IMR-90 (cell line): ENCODE results near the gene RRN3. TPM values are rescaled to one million over a fixed set of nuclear protein-coding genes. Genes with fewer than 3 reads are reported as not detected.
"Not testable (repeated sequence)": the region's sequence is repeated elsewhere in the genome, so short reads cannot be mapped to it uniquely, and the experiment has no call there.

Source experiments
- ATAC-seq: fragments of 200-7000 bp; cut with Tn5 transposase; 2 replicates; pipeline ENCODE4 v1.9.1; 2020; ENCODE audit warnings: low read depth, mild to moderate bottlenecking, moderate library complexity
- BruUV-seq: library from RNA; stranded (reverse); fragments of 400-500 nt; replicated peaks from 2 replicates; lab custom pipeline; 2021; lab: Mats Ljungman, UMichigan
- CTCF ChIA-PET: fragments of 300-600 bp; formaldehyde crosslinking; extraction: SDS; loops from one replicate; lab custom pipeline; 2021; ENCODE audit warnings: antibody characterized with exemption; lab: Yijun Ruan, JAX
- POLR2A ChIA-PET: fragments of 300-600 bp; sonication (Branson Sonifier 250); formaldehyde crosslinking; loops from one replicate; lab custom pipeline; 2022; ENCODE audit warnings: antibody characterized with exemption; ENCODE audit not compliant: unreplicated experiment; lab: Charles Lee
- DNase-seq: peaks from one replicate; pipeline ENCODE4 v3.0.0; 2013
- H2AFZ ChIP-seq: replicated peaks from 2 replicates; pipeline ENCODE3; 2013; ENCODE audit warnings: low read length, mild to moderate bottlenecking; ENCODE audit not compliant: poor library complexity
- H2AK5ac ChIP-seq: 2 replicates; pipeline ENCODE4 v1.6.1; 2013; ENCODE audit warnings: low read depth, low read length, inconsistent platforms
- H2AK9ac ChIP-seq: replicated peaks from 2 replicates; pipeline ENCODE3; 2013; ENCODE audit warnings: mild to moderate bottlenecking, low read depth, low read length, moderate library complexity; ENCODE audit not compliant: poor library complexity
- H2BK120ac ChIP-seq: 2 replicates; pipeline ENCODE4 v1.6.1; 2013; ENCODE audit warnings: low read depth, low read length, inconsistent platforms
- H2BK15ac ChIP-seq: 3 replicates; pipeline ENCODE4 v1.6.1; 2013; ENCODE audit warnings: low read depth, low read length, inconsistent platforms
- H2BK20ac ChIP-seq: 2 replicates; pipeline ENCODE4 v1.6.1; 2013; ENCODE audit warnings: low read depth, mild to moderate bottlenecking, inconsistent platforms, low read length, moderate library complexity
- H2BK5ac ChIP-seq: 2 replicates; pipeline ENCODE4 v1.6.1; 2013; ENCODE audit warnings: mild to moderate bottlenecking, low read depth, low read length, inconsistent platforms; ENCODE audit not compliant: poor library complexity, severe bottlenecking
- H3K14ac ChIP-seq: replicated peaks from 2 replicates; pipeline ENCODE4 v1.6.1; 2013; ENCODE audit warnings: low read depth, low read length, inconsistent platforms
- H3K18ac ChIP-seq: 2 replicates; pipeline ENCODE4 v1.6.1; 2013; ENCODE audit warnings: low read depth, low read length, control low read depth
- H3K23ac ChIP-seq: 2 replicates; pipeline ENCODE4 v1.6.1; 2013; ENCODE audit warnings: low read depth, low read length, inconsistent platforms
- H3K27ac ChIP-seq: 2 replicates; pipeline ENCODE4 v1.5.1; 2013; ENCODE audit warnings: mild to moderate bottlenecking, control low read depth, low read length; ENCODE audit not compliant: insufficient read depth
- H3K27me3 ChIP-seq: 2 replicates; pipeline ENCODE4 v1.6.1; 2013; ENCODE audit warnings: low read length; ENCODE audit not compliant: control insufficient read depth, insufficient read depth
- H3K36me3 ChIP-seq: 2 replicates; pipeline ENCODE4 v1.6.1; 2013; ENCODE audit warnings: low read length, mixed read lengths; ENCODE audit not compliant: control insufficient read depth, insufficient read depth
- H3K4ac ChIP-seq: 2 replicates; pipeline ENCODE4 v1.6.1; 2013; ENCODE audit warnings: low read depth, low read length, inconsistent platforms
- H3K4me1 ChIP-seq: 2 replicates; pipeline ENCODE4 v1.6.1; 2013; ENCODE audit warnings: low read length, mixed read lengths; ENCODE audit not compliant: control insufficient read depth, insufficient read depth
- H3K4me2 ChIP-seq: 2 replicates; pipeline ENCODE4 v1.6.1; 2013; ENCODE audit warnings: low read depth, mild to moderate bottlenecking, control low read depth, low read length, moderate library complexity
- H3K4me3 ChIP-seq: 2 replicates; pipeline ENCODE4 v1.5.1; 2013; ENCODE audit warnings: low read depth, mild to moderate bottlenecking, control low read depth, low read length, moderate library complexity; ENCODE audit not compliant: insufficient read depth
- H3K56ac ChIP-seq: 2 replicates; pipeline ENCODE4 v1.6.1; 2013; ENCODE audit warnings: low read length, inconsistent platforms; ENCODE audit not compliant: insufficient read depth; ENCODE audit errors: extremely low read depth
- H3K79me1 ChIP-seq, 2 experiments: 2 replicates each; pipeline ENCODE4 v1.6.1; 2013; ENCODE audit warnings: low read length in 2 of 2, inconsistent platforms in 1 of 2, low read depth in 1 of 2
- H3K9ac ChIP-seq: 2 replicates; pipeline ENCODE4 v1.6.1; 2013; ENCODE audit warnings: low read depth, low read length, control low read depth
- H3K9me1 ChIP-seq: 2 replicates; pipeline ENCODE4 v1.6.1; 2013; ENCODE audit warnings: low read length, inconsistent platforms; ENCODE audit not compliant: insufficient read depth
- H3K9me3 ChIP-seq: 2 replicates; pipeline ENCODE4 v1.6.1; 2013; ENCODE audit warnings: low read length; ENCODE audit not compliant: control insufficient read depth, insufficient read depth
- H4K20me1 ChIP-seq: 2 replicates; pipeline ENCODE4 v1.6.1; 2013; ENCODE audit warnings: low read length, inconsistent platforms; ENCODE audit not compliant: insufficient read depth
- H4K5ac ChIP-seq: 2 replicates; pipeline ENCODE4 v1.6.1; 2013; ENCODE audit warnings: mild to moderate bottlenecking, low read depth, low read length, control low read depth
- H4K8ac ChIP-seq, 2 experiments: 2 replicates each; pipeline ENCODE4 v1.6.1; 2013; ENCODE audit warnings: low read depth in 2 of 2, low read length in 2 of 2, control low read depth in 1 of 2, inconsistent platforms in 1 of 2
- H4K91ac ChIP-seq: 2 replicates; pipeline ENCODE4 v1.6.1; 2013; ENCODE audit warnings: low read depth, low read length, inconsistent platforms; ENCODE audit not compliant: insufficient read depth
- WGBS, 2 experiments: methylation state at CpG; one replicate each; pipeline versions ENCODE4 v1.1.5 to v1.1.7; 2013; ENCODE audit warnings: missing lambda C conversion rate in 2 of 2; ENCODE audit not compliant: insufficient read length in 1 of 2; ENCODE audit errors: extremely low coverage in 2 of 2; 5-methylcytosine and 5-hydroxymethylcytosine counted together
- dilution Hi-C: fragments of 300-500 bp; cut with HindIII; formaldehyde crosslinking; loops from one replicate; pipeline ENCODE4 v1.14.3; 2018; ENCODE audit warnings: low sequenced_read_pairs; ENCODE audit not compliant: unreplicated experiment
- in situ Hi-C: fragments of 300-500 bp; cut with MboI; formaldehyde crosslinking; loops from 3 replicates; pipeline ENCODE4 v1.14.3; 2019; ENCODE audit warnings: low sequenced_read_pairs, inconsistent platforms, mixed read lengths
- intact Hi-C: fragments of 100-400 bp; cut with micrococcal nuclease; formaldehyde crosslinking; loops from 2 replicates; pipeline ENCODE4 v1.10.0; 2022
- polyA plus RNA-seq, 3 experiments: library from polyadenylated mRNA; depleted of rRNA; stranded (reverse); fragments of >200 nt; gene quantifications; 2 replicates each; pipeline ENCODE4 v1.2.3, GENCODE V29; 2012; ENCODE audit warnings: low replicate concordance in 1 of 3
- total RNA-seq: library from RNA; depleted of rRNA; stranded (reverse); fragments of >200 nt; gene quantifications from 2 replicates; pipeline ENCODE4 v1.2.3, GENCODE V29; 2012

RRN3 gene
- total and polyA plus RNA-seq, 2 of the 4 experiments (the other 2 are of a cell fraction), result 22.1 to 47.7 TPM

GRCh38 chr16:15076161-15076560 is 17.9 kb downstream of the RRN3 start:
- H2AFZ ChIP-seq, DNase-seq, H2AK9ac ChIP-seq, CTCF ChIA-PET, H4K91ac ChIP-seq, H4K5ac ChIP-seq, H2BK120ac ChIP-seq, H3K18ac ChIP-seq, H2BK5ac ChIP-seq, H3K9me1 ChIP-seq, intact Hi-C loops, H2BK20ac ChIP-seq, H3K79me1 ChIP-seq, H3K4me3 ChIP-seq, H3K9me3 ChIP-seq, H3K14ac ChIP-seq, H3K23ac ChIP-seq, ATAC-seq, H4K20me1 ChIP-seq, H3K4ac ChIP-seq, H2AK5ac ChIP-seq, H3K4me1 ChIP-seq, POLR2A ChIA-PET, H3K4me2 ChIP-seq, H2BK15ac ChIP-seq, BruUV-seq, H3K27me3 ChIP-seq, H3K9ac ChIP-seq, in situ Hi-C loops, H3K56ac ChIP-seq, H4K8ac ChIP-seq, dilution Hi-C loops, H3K27ac ChIP-seq: not testable (repeated sequence)
- no CpG with 5 or more reads among the region's 2 CpGs for WGBS, 2 experiments
- peaks cover 35% of the 10 kb centered on the region for H3K36me3 ChIP-seq
